Measurements from ENCODE around the gene FOXP2. TPM values are rescaled to one million over a fixed set of nuclear protein-coding genes. Genes with fewer than 3 reads are reported as not detected.

Gene FOXP2
- total RNA-seq, 1 experiment from 2014 or later, result 0.17 TPM

DNA sequence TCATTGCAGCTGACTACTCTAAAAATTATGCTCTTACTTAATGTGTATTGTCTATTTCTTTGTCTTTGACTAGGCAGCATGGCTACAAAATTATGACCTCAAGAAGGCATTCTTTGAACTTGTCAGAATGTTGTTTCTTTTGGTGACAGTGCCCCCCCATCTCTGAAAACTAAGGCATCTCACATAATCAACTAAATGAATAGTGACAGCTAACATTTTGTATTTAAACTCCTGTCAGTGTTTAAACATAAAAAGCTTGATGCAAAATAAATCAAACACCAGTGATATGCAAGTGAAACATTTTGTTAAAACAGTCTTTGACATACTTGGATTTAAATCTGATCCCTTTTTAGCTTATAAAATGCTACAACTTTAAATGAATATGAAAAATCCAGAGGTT is 233.5 kb downstream of the FOXP2 start:
- ATAC-seq (no peak), DNase-seq (ENCODE audit: low spot score) (no peak)
- ChIA-PET CTCF (interaction anchor here (0.7 to 1.1 kb wide), 2 partner anchors 10 to 566 kb away, joined by 3 to 4 read pairs; no protein-coding TSS in a partner anchor), POLR2A (no interaction called here)
- no peak overlapping the region for H3K4me3 Mint-ChIP-seq
- no peaks in the 10 kb centered on the region for H3K36me3 Mint-ChIP-seq
- H3K27me3 Mint-ChIP-seq (ENCODE audit: low read depth), result no peaks in the 10 kb centered on the region
- H3K27ac Mint-ChIP-seq, result no peak overlapping the region
- no peak for TF ChIP-seq JUN (CRISPR knock-in tag; IDR thresholded peaks at IDR 0.05)
- peaks cover 36% of the 10 kb centered on the region for H3K4me1 Mint-ChIP-seq
- H3K9me3 Mint-ChIP-seq, result no peaks in the 10 kb centered on the region

DNA sequence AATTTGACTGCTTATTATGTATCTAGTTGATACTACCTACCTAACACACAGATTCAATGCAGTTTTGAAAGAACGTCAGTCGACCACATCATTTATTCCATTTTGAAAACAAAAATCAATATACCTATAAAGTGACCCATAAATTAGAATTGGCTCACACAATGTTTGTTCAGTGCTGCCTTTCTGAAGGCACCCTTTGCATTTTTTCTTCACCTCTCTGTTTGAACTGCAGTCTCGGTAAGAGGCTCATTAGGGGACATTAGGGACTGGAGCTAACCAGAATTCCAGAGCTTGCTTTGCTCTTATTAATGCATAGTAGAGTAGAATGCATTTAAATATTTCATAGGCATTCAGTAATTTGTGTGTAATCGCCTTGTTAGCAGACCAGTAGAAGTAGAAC is 234.1 kb downstream of the FOXP2 start:
- H3K9me3 Mint-ChIP-seq, result no peaks in the 10 kb centered on the region
- H3K4me3 Mint-ChIP-seq, result no peak overlapping the region
- no peaks in the 10 kb centered on the region for H3K36me3 Mint-ChIP-seq
- no peaks in the 10 kb centered on the region for H3K27me3 Mint-ChIP-seq (ENCODE audit: low read depth)
- ChIA-PET POLR2A (no interaction called here), CTCF (interaction anchor here (0.7 to 1.1 kb wide), 2 partner anchors 11 to 567 kb away, joined by 3 to 4 read pairs; no protein-coding TSS in a partner anchor)
- DNase-seq (ENCODE audit: low spot score), result no peak
- no peak for ATAC-seq
- peaks cover 42% of the 10 kb centered on the region for H3K4me1 Mint-ChIP-seq
- TF ChIP-seq, protein P1, sequence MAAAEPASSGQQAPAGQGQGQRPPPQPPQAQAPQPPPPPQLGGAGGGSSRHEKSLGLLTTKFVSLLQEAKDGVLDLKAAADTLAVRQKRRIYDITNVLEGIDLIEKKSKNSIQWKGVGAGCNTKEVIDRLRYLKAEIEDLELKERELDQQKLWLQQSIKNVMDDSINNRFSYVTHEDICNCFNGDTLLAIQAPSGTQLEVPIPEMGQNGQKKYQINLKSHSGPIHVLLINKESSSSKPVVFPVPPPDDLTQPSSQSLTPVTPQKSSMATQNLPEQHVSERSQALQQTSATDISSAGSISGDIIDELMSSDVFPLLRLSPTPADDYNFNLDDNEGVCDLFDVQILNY (CRISPR knock-in tag; IDR thresholded peaks at IDR 0.05), result no peak
- no peak for TF ChIP-seq FOXK1 (CRISPR knock-in tag; IDR thresholded peaks at IDR 0.05)
- TF ChIP-seq ZNF317 (CRISPR knock-in tag; IDR thresholded peaks at IDR 0.05; ENCODE audit: borderline replicate concordance, low read depth), result no peak
- TF ChIP-seq RELA (CRISPR knock-in tag; IDR thresholded peaks at IDR 0.05; ENCODE audit: borderline replicate concordance), result no peak
- TF ChIP-seq, protein P2, sequence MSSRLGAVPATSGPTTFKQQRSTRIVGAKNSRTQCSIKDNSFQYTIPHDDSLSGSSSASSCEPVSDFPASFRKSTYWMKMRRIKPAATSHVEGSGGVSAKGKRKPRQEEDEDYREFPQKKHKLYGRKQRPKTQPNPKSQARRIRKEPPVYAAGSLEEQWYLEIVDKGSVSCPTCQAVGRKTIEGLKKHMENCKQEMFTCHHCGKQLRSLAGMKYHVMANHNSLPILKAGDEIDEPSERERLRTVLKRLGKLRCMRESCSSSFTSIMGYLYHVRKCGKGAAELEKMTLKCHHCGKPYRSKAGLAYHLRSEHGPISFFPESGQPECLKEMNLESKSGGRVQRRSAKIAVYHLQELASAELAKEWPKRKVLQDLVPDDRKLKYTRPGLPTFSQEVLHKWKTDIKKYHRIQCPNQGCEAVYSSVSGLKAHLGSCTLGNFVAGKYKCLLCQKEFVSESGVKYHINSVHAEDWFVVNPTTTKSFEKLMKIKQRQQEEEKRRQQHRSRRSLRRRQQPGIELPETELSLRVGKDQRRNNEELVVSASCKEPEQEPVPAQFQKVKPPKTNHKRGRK (CRISPR knock-in tag; IDR thresholded peaks at IDR 0.05; ENCODE audit: borderline replicate concordance), result no peak
- TF ChIP-seq, protein P3, sequence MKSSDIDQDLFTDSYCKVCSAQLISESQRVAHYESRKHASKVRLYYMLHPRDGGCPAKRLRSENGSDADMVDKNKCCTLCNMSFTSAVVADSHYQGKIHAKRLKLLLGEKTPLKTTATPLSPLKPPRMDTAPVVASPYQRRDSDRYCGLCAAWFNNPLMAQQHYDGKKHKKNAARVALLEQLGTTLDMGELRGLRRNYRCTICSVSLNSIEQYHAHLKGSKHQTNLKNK (CRISPR knock-in tag; IDR thresholded peaks at IDR 0.05), result no peak
- no peak for TF ChIP-seq NFATC4 (CRISPR knock-in tag; IDR thresholded peaks at IDR 0.05)
- no peak for TF ChIP-seq ZNF138 (CRISPR knock-in tag; conservative IDR thresholded peaks at IDR 0.05)
- no peak overlapping the region for H3K27ac Mint-ChIP-seq

DNA sequence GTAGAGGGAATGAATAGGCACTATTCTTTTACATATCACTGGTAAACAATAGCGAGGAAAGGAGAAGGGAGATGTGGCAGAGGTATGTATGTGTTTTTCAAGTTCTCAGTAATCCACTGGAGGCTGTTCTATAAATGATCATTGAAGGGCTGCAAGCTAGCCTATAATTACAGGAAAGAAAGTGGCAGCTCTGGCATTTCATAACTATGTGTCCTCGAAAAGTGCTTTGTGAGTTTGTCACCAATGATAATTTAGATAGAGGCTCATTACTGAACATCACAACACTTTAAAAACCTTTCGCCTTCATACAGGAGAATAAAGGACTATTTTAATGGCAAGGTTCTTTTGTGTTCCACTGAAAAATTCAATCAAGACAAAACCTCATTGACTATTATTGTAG is 235.1 kb downstream of the FOXP2 start:
- Mint-ChIP-seq H3K27me3 (ENCODE audit: low read depth) (no peaks in the 10 kb centered on the region), H3K4me1 (peaks cover 43% of the 10 kb centered on the region), H3K36me3 (no peaks in the 10 kb centered on the region), H3K4me3 (no peak overlapping the region), H3K27ac (no peak overlapping the region), H3K9me3 (no peaks in the 10 kb centered on the region)
- ChIA-PET POLR2A (no interaction called here), CTCF (interaction anchor here (1.1 kb wide), 1 partner anchor 14 kb away, joined by 7 read pairs; no protein-coding TSS in a partner anchor)
- TF ChIP-seq, protein P1 (CRISPR knock-in tag; IDR thresholded peaks at IDR 0.05), result no peak
- no peak for TF ChIP-seq FOXP1 (CRISPR knock-in tag; IDR thresholded peaks at IDR 0.05; ENCODE audit: borderline replicate concordance)
- TF ChIP-seq ZNF416 (CRISPR knock-in tag; IDR thresholded peaks at IDR 0.05), result no peak
- no peak for TF ChIP-seq SMAD4 (CRISPR knock-in tag; IDR thresholded peaks at IDR 0.05)
- TF ChIP-seq, protein P4, sequence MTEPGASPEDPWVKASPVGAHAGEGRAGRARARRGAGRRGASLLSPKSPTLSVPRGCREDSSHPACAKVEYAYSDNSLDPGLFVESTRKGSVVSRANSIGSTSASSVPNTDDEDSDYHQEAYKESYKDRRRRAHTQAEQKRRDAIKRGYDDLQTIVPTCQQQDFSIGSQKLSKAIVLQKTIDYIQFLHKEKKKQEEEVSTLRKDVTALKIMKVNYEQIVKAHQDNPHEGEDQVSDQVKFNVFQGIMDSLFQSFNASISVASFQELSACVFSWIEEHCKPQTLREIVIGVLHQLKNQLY (CRISPR knock-in tag; IDR thresholded peaks at IDR 0.05), result no peak
- TF ChIP-seq SP1 (CRISPR knock-in tag; conservative IDR thresholded peaks at IDR 0.05), result no peak
- ATAC-seq, result no peak
- no peak for DNase-seq (ENCODE audit: low spot score)

DNA sequence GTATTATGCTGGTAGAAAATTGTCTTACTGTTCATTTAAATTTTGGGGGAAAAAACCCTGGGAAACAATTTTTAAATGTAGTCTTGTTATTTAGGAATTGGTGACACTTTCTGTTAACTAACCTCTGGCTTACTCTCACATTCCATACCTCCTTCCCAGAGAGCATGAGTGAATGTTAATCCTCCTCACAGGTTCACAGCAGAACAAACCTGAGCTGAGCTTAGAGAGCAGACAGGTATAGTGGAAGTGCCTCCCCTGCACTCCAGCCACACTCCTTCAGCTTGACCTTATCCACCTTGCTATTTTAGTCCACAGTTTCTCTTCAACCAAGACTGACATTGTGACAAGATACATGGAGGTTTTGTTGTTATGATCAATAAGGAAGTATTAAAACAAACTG is 235.9 kb downstream of the FOXP2 start:
- Mint-ChIP-seq H3K4me3 (no peak overlapping the region), H3K4me1 (peaks cover 41% of the 10 kb centered on the region), H3K9me3 (no peaks in the 10 kb centered on the region), H3K27me3 (ENCODE audit: low read depth) (no peaks in the 10 kb centered on the region), H3K36me3 (no peaks in the 10 kb centered on the region), H3K27ac (no peak overlapping the region)
- peak; percentile 98 for ATAC-seq
- CTCF ChIA-PET, result interaction anchor here (0.6 to 1.1 kb wide), 4 partner anchors 11 to 1563 kb away, joined by 3 to 7 read pairs (median 5); no protein-coding TSS in a partner anchor
- no peak for DNase-seq (ENCODE audit: low spot score)
- POLR2A ChIA-PET, result no interaction called here
- TF ChIP-seq, protein P5, sequence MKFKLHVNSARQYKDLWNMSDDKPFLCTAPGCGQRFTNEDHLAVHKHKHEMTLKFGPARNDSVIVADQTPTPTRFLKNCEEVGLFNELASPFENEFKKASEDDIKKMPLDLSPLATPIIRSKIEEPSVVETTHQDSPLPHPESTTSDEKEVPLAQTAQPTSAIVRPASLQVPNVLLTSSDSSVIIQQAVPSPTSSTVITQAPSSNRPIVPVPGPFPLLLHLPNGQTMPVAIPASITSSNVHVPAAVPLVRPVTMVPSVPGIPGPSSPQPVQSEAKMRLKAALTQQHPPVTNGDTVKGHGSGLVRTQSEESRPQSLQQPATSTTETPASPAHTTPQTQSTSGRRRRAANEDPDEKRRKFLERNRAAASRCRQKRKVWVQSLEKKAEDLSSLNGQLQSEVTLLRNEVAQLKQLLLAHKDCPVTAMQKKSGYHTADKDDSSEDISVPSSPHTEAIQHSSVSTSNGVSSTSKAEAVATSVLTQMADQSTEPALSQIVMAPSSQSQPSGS (CRISPR knock-in tag; IDR thresholded peaks at IDR 0.05; ENCODE audit: borderline replicate concordance, low read depth), result no peak
- TF ChIP-seq, protein P6, sequence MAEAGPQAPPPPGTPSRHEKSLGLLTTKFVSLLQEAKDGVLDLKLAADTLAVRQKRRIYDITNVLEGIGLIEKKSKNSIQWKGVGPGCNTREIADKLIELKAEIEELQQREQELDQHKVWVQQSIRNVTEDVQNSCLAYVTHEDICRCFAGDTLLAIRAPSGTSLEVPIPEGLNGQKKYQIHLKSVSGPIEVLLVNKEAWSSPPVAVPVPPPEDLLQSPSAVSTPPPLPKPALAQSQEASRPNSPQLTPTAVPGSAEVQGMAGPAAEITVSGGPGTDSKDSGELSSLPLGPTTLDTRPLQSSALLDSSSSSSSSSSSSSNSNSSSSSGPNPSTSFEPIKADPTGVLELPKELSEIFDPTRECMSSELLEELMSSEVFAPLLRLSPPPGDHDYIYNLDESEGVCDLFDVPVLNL (CRISPR knock-in tag; IDR thresholded peaks at IDR 0.05; ENCODE audit: borderline replicate concordance, low read depth), result no peak
- TF ChIP-seq IRF2 (CRISPR knock-in tag; IDR thresholded peaks at IDR 0.05; ENCODE audit: borderline replicate concordance, low read depth) (no peak), CBFB (CRISPR knock-in tag; IDR thresholded peaks at IDR 0.05; ENCODE audit: low read depth) (no peak)

All from WTC11 (cell line).